ENCODE data around the gene ADAMTS14. TPM values are rescaled to one million over a fixed set of nuclear protein-coding genes. Genes with fewer than 3 reads are reported as not detected.

The ADAMTS14 gene
- total RNA-seq, 1 donor from 2014 or later: 4.1 TPM

DNA sequence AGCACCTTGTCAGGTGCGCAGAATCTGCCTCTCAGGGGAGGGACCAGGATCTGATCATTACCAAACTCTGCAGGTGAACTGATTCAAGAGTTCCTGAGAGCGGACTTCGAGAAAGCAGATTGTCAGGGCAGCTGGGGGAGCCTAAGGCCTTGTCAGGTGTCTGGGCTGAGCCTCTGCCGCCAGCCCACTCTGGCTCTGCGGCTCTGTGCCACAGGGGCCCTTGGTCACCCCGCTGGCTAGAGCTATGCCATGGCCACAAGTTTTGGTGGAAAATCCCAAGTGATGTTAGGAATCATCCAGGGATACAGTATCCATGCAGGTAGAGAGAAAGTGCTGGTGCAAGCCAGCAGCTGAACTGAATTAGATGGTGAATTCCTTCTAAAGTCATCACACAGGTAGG lies 4.2 kb downstream of the ADAMTS14 start:
- peaks cover 16% of the 10 kb centered on the region for H3K4me1 Mint-ChIP-seq
- H3K27ac Mint-ChIP-seq: no peak overlapping the region
- DNase-seq (ENCODE audit: low spot score in 2 of 2, unreplicated experiment in 2 of 2): no peak
- H3K9me3 Mint-ChIP-seq: no peaks in the 10 kb centered on the region
- peaks cover 40% of the 10 kb centered on the region for H3K27me3 Mint-ChIP-seq (ENCODE audit: low read depth)
- TF ChIP-seq, protein P1, sequence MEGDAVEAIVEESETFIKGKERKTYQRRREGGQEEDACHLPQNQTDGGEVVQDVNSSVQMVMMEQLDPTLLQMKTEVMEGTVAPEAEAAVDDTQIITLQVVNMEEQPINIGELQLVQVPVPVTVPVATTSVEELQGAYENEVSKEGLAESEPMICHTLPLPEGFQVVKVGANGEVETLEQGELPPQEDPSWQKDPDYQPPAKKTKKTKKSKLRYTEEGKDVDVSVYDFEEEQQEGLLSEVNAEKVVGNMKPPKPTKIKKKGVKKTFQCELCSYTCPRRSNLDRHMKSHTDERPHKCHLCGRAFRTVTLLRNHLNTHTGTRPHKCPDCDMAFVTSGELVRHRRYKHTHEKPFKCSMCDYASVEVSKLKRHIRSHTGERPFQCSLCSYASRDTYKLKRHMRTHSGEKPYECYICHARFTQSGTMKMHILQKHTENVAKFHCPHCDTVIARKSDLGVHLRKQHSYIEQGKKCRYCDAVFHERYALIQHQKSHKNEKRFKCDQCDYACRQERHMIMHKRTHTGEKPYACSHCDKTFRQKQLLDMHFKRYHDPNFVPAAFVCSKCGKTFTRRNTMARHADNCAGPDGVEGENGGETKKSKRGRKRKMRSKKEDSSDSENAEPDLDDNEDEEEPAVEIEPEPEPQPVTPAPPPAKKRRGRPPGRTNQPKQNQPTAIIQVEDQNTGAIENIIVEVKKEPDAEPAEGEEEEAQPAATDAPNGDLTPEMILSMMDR (IDR thresholded peaks at IDR 0.05; ENCODE audit: unreplicated experiment): no peak
- no peaks in the 10 kb centered on the region for H3K36me3 Mint-ChIP-seq
- H3K4me3 Mint-ChIP-seq: no peak overlapping the region

- Mint-ChIP-seq H3K4me1 (peaks cover 20% of the 10 kb centered on the region), H3K4me3 (no peak overlapping the region), H3K9me3 (no peaks in the 10 kb centered on the region), H3K27ac (no peak overlapping the region), H3K27me3 (ENCODE audit: low read depth) (peaks cover 35% of the 10 kb centered on the region), H3K36me3 (no peaks in the 10 kb centered on the region)
- TF ChIP-seq, protein P1 (IDR thresholded peaks at IDR 0.05; ENCODE audit: unreplicated experiment): no peak
- no peak for DNase-seq (ENCODE audit: low spot score in 2 of 2, unreplicated experiment in 2 of 2)
Measured at GRCh38 chr10:70677016-70677415, 4.7 kb downstream of the ADAMTS14 start.

DNA sequence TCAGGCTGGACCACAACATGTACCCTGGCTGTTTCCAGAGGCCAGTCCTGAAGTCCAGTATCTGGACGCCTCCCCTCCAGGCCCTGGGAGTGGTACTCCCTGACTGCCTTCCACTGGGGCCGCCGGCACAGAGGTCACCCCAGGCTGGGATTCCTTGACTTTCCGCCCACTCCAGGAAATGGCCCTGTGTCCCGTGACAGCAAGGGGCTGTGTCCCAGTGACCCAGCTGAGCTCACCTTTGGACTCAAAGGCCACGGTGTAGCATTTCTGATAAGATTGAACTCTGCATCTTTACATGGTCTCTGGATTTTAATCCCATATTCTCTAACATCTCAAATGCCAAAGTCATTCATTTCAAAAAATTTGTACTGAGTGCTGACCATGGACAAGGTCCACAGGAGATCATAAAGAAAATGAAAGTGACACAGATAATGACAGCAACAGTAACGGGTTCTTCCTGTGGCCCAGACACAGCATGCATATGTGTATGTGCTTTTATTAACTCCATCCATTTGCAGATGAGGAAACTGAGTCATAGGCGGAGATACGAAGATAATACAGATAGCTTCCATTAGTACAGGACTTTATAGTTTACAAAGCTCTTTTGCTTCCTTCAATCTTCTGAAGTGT lies 5.4 kb downstream of the ADAMTS14 start:
- no peak overlapping the region for H3K27ac Mint-ChIP-seq
- H3K4me3 Mint-ChIP-seq: no peak overlapping the region

DNA sequence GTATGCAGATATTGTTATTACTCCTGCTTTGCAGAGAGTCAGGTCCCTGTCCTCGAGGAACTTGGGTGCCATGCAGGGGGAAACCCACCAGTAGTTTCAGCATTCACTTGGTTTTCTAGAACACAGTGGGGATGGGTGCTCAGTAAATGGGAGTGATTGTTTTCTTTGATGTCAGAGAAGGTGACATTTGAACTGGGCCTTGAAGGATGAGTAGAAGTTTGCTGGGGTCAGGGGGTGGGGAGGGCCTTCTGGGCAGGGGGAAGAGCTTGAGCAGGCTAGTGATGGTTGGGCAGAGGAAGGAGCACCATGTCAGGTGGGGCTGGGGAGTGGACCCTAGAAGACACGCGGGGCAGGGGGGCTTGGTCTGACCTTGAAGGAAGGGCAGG lies 5.9 kb downstream of the ADAMTS14 start:
- TF ChIP-seq, protein P1 (IDR thresholded peaks at IDR 0.05; ENCODE audit: unreplicated experiment): no peak
- Mint-ChIP-seq H3K4me3 (no peak overlapping the region), H3K27ac (no peak overlapping the region), H3K9me3 (no peaks in the 10 kb centered on the region), H3K27me3 (ENCODE audit: low read depth) (peaks cover 30% of the 10 kb centered on the region), H3K4me1 (peaks cover 20% of the 10 kb centered on the region), H3K36me3 (no peaks in the 10 kb centered on the region)
- no peak for DNase-seq (ENCODE audit: low spot score in 2 of 2, unreplicated experiment in 2 of 2)

More for the DNA sequence above, 5.4 kb downstream of the ADAMTS14 start:
- TF ChIP-seq, protein P1 (IDR thresholded peaks at IDR 0.05; ENCODE audit: unreplicated experiment): no peak
- Mint-ChIP-seq H3K36me3 (no peaks in the 10 kb centered on the region), H3K27me3 (ENCODE audit: low read depth) (peaks cover 35% of the 10 kb centered on the region), H3K9me3 (no peaks in the 10 kb centered on the region), H3K4me1 (peaks cover 21% of the 10 kb centered on the region)
- no peak for DNase-seq (ENCODE audit: low spot score in 2 of 2, unreplicated experiment in 2 of 2)

- no peak for DNase-seq (ENCODE audit: low spot score in 2 of 2, unreplicated experiment in 2 of 2)
- Mint-ChIP-seq H3K4me3 (no peak overlapping the region), H3K9me3 (no peaks in the 10 kb centered on the region), H3K4me1 (peaks cover 22% of the 10 kb centered on the region), H3K36me3 (no peaks in the 10 kb centered on the region), H3K27me3 (ENCODE audit: low read depth) (peaks cover 24% of the 10 kb centered on the region), H3K27ac (no peak overlapping the region)
- TF ChIP-seq, protein P1 (IDR thresholded peaks at IDR 0.05; ENCODE audit: unreplicated experiment): no peak
Measured at GRCh38 chr10:70678757-70679489, 6.6 kb downstream of the ADAMTS14 start.
